Measurements from ENCODE around the gene PPP1R7.

The PPP1R7 gene

DNA sequence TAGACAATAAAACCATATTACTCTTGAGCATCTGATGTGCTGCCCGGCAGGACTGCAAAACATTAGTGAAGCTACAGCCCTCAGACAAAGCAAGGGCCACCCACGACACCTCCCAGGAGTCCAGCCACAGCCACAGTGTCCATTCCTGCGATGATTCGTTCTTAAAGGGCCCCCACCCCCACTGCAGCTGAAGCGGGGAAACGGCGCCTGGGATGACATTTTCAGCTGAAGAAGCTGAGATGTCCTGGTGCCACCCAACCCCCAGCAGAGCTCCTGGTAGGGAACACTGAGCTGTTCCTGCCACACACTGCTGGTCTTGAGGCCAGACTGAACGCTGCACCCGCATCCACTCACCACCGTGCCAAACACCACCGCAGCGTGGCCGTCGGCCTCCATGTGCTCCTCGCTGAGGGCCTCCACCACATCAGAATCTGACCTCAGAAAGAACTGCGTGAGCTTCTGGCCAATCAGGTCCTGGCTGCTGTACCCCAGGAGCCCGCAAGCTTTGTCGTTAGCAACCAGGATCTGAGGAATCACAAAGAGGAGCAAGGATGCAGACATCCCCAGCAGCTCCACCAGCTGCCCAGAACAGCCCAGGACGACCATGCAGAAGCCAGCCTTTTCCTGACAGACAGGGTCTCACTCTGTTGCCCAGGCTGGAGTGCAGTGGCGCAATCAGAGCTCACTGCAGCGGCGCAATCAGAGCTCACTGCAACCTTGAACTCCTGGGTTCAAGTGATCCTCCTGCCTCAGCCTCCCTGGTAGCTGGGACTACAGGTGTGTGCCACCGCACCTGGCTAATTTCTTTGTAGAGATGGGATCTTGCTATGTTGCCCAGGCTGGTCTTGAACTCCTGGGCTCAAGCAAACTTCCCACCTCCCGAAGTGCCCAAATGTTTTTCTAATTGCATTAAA, 10.5 kb upstream of the PPP1R7 start:
- DNase-seq (ENCODE audit: low read depth) = no peak

DNA sequence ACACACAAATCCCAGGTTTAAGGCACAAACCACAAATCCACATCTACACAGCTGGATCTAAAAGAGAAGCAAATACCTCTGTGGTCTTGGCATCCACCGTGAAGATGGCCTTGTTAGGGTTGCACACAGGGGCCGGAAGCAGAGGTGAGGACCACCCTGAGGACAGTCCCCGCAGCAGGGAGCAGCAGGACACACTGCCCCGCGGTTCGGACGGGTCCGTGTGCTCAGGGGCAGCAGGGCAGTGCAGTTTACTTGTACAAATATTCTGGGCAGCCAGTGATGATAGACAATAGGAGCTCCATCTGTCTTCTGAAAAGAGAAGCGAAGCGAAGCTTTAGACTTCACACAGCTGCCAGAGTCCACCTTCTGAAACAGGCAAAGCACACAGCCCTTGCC, 9.8 kb upstream of the PPP1R7 start:
- no peak for DNase-seq (ENCODE audit: low read depth)

DNA sequence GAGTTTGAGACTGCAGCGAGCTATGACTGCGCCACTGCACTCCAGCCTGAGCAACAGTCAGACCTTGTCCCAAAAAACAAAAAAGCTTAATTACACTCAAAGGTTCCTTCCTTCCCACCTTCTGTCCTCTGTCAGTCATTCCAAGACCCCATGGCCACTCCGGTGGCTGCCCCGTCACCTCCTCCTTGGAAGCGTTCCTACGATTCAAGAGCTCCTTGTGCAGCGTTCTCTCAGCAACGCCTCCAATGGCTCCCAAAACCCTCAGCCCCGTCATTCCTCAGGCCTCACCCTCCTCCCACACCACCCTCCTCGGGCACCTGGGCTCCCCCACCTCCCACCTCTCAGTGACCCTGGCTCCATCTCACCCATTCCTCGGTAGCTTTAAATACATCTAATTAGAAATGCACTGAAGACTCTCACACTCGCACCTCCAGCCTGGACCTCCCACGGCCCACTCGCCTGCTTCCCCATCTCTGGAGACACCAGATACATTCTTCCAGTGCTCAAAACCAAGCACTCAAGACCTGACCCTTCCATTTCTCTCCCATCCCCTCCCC, 9.0 kb upstream of the PPP1R7 start:
- no peak for DNase-seq (ENCODE audit: low read depth)

DNA sequence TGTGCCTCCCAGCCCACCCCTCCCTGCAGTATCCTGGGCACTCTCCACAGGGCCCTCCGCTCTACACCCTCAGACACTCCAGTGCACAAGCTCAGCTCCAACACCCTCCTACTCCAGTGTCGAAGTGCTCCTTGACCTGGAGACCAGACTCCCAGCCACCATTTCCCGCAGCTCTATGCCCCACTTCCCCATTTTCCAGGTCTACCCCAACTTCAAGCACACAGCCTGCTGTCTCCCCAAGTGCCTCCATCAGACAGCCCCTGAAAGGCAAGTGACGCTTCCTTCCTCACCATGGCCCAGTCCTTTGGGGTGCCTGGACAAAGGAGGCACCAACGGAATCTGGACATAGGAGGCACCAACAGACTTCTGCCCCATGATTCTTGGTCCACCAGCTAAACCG, 8.2 kb upstream of the PPP1R7 start:
- DNase-seq (ENCODE audit: low read depth) = no peak

DNA sequence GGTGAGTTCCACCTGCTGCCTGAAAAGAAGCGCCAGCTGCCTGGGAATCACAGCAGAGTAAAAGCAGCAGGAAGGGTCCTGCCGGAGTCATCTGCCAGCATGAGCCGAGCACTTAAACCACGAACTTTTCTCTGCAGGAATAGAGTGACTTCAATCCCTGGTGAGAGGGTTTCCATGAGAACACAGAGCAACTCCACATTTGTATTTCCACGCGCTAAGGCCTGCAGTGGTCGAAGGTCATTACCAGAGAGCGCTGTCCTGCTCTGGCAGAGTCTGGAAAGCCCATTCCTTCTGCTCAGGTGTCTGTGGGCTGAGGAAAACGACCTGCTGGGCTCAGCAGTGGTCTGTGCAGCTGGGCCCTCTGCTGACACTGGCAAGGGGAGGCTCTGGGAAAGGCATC, 7.7 kb upstream of the PPP1R7 start:
- DNase-seq (ENCODE audit: low read depth) = no peak

DNA sequence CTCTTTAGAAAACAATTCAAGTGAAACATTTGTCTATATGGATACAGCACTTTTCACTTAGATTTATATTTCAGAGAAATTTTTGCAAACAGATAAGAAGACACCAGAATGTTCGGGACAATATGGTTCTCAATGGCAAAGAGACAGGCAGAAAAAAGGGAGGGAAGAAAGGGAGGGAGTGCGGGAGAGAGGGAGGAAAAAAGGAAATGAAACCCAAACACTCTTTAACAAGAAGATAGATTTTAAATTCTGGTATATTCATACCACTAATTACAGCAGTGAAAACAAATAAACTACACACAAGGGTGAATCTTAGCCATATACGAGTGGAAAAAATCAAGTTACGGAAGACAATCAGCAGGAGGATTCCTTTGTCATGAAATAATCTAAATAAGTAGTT, 4.0 kb upstream of the PPP1R7 start:
- DNase-seq (ENCODE audit: low read depth) = no peak

DNA sequence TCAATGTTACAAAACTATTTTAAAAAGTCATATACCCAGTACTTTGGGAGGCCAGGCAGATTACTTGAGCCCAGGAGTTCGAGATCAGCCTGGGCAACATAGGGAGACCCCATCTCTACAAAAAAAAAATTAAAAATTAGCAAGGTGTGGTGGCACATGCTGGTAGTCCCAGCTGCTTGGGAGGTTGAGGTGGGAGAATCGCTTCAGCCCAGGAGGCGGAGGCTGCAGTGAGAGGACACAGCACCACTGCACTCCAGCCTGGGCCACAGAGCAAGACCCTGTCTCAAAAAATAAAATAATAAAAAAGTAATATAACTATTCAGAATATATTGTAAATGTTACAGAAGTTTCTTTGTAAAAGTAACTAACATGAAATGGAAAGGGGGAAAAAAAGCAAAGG, 2.9 kb upstream of the PPP1R7 start:
- no peak for DNase-seq (ENCODE audit: low read depth)

DNA sequence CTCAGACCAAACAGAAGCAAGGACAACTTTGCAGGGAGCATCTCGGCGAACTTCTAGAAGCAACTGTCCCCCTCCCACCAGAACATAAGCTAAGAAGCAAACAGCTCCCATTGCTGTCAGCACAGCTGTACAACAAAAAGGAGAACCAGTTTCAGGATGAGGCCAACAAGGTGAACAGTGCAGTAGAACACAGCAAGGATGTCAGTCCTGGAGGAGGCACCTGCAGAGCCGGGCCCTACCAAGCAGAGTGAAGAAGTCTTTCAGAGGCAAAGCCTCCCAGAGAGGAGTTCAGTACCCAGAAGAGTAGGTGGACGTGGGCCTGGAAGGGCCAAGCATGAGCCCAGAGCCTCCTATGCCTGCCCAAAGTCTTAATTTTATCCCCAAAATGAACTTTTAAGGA, 2.0 kb upstream of the PPP1R7 start:
- DNase-seq (ENCODE audit: low read depth) = no peak

DNA sequence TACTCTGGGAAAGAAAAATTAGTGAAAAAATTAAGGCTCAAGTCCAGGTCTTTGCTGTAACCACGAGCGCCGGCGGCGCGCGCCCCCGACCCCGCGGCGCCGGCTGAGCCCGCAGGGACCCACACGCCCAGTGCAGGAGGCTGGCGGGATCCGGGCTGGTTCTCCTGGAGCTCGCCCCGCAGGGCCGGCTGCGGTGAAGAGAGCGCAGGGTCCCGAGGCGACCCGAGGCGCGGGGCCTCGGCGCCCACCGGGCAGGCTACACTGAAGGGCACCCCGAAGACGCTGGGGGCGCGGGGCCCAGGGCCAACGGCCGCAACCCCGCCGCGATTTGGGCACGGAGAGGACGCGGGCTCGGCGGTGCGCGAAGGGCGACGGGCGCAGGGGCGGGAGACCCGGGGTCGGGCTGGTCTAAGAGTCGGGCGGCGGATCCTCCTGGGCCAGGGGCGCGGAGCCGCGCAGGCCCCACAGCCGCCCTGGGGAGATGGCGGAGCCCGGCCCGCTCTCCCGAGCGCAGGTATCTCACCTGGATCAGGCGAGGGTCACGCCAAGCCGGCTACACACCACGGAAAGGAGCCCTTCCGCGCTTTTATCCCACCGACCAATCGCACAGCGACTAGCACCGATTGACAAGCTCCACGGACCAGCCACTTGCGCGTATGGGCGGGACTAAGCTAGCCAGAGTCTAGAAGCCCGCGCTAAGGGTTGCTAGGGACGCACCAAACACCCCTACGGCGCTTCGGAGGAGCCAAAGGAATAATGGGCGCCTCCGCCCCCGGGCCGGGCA, 1.2 kb upstream of the PPP1R7 start, which contains the start of gene PASK:
Gene PASK, minus strand, starts transcription at position 582 of the 784 bp plus-strand sequence. CDS start 6,440 bp downstream, outside the sequence.
- DNase-seq (ENCODE audit: low read depth) = peak; percentile 68

DNA sequence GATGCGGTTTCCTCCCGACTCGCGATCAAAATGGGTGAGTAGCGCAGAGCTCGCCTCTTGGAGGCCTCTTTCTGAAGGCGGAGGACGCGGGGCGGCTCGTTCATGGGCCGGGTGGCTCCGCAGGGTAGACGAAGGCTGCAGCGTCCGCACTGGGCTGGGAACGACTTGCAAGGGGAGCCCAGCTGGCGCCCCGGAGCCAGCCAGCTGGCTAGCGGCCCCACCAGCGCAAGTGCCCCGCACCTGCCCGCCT, 667 bp upstream of the PPP1R7 start:
- no peak for DNase-seq (ENCODE audit: low read depth)

DNA sequence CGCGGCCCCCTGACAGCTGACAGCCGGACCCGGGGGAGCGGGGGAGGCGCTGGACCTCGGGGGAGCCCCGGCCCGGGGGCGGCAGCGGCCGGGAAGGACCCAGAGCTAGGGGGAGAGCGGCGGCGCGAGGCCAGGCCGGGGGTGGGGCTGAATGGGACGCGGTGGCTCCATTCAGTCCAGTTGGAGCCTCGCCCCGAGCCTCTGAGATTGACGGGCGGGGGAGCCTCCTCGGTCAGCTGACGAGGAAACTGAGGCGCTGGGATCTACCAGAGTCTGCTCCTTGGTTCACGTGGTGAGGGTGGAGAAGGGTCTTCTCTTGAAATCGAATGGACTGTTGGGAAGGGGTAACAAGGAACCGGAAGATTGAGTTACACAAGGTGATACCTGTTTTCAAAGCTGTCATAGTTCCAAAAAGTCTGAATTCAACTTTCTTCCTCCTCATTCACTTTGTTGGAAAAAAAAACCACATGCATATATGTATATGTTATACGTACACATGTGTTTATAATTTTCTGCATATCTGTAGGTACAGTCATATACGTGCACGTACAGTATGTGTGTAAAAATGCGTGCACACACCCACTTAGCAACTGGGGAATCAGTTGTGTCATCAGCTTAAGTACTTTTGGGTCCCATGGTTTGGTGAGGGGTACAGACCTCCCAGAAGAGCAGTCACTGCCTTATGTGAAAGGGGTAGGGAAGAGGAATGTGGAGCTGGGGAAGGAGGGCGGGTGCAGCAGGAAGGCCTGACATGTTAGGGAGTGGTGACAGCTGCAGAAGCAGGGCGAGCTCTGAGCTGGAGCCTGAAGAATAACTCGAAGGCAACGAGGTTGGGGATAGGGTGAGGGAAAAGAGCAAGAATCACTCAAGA, 628 bp downstream of the PPP1R7 start:
- DNase-seq (ENCODE audit: low read depth) = no peak

DNA sequence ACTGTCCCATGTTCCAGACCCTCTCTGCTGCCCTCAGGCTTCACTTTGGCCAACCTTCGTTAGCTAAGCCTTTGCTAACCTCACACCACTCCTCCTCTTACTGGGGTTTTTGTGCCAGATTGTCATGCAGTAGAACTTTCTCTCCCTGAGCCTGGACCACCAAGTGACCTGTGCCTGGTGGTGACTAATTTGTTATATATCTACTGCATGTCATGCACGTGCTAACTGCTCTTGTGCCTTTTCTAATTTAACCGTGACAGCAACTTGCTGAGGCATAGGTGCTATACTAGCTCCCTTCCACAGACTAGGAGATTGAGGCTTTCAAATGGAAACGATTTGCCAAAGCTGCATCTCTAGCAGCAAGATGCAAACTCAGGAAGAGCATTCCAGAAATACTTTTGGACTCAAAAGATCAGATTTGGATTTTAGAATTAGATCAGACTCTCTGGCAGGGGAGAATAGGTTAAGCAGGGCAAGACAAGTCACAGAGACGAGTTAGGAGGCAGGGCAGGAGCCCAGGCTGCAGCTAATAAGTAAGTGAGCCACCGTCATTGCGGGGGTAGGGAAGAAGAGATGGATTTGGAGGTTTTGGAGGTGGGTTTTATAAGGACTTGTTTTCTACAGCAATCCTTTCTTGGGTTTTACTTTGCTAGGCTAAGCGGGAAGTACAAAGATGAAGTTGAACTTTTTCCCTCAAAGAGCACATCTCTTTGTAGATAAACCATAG, 1.8 kb downstream of the PPP1R7 start:
- DNase-seq (ENCODE audit: low read depth) = no peak

DNA sequence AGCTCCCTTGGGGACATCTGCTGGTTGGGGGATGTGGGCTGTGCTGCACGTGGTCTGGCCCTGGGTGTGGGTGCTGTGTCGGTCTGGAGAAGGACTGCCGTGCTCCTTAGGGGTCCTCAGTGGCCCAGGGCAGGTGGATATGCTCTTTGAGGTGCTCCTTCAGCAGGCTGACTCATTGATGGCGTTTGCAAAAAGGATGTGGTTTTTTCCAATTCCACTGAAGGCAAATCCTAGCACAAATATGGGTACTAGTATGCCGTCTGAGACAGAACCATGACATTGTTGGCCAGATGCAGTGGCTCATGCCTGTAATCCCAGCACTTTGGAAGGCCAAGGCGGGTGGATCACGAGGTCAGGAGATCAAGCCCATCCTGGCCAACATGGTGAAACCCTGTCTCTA, 3.3 kb downstream of the PPP1R7 start:
- no peak for DNase-seq (ENCODE audit: low read depth)

DNA sequence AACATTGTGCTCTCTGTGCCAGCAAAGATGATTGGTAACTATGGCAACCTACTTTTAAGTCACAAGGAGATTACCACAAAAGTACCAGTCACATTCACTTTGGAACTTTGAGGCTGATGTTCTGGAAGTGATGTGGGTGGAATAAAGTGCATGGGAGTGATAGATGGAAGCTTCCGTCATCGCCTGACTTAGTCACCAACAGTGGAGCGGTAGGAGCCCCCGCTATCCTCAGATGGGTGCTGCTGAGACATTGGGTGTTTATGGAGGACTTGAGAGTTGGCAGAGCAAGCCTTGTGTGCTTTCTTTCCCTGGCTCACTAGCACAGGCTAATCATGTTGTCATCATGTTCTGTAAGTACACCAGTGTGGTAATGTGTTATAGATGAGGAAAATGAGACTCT, 4.6 kb downstream of the PPP1R7 start:
- DNase-seq (ENCODE audit: low read depth) = no peak

DNA sequence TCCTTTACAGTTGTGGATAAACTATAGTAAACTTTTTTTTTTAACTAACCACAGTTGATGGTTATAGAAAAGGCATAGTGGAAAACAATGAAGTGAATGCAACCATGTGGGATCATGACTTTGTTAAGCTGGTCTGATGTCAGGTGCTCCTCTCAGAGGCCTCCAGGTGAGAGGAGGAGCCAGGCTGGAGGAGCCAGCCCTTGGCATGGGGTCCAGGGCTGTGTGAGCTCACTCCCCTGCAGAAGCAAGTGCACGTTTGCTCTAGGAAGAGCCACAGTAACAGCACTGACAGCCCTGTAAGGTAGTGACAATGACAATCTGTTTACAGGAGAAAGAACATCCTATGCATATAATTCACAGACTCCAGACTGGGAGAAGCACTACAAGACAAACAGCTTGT, 5.7 kb downstream of the PPP1R7 start:
- no peak for DNase-seq (ENCODE audit: low read depth)

DNA sequence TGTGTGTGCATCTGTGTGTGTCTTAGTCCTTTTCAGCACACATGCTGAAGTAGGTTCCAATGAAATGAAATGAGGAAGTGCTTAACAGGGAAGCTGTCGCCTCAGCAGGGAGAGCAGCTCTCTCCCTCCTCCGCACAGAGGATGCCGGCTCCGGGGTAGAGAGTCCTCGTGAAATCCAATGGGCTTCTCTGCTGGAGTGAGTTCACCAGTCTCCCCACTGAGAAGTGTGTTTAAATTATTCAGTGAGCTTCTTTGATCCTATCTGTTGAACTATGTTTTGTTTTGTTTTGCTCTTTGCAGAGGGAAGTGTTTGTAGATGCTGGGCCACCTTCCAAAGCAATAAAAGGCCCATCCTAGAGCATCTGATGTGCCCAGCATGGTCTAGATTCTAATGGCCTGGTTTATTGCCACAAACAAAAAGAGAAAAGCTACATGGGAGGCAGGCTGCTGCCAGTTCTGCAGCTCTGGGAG, 6.7 kb downstream of the PPP1R7 start:
- DNase-seq (ENCODE audit: low read depth) = no peak

DNA sequence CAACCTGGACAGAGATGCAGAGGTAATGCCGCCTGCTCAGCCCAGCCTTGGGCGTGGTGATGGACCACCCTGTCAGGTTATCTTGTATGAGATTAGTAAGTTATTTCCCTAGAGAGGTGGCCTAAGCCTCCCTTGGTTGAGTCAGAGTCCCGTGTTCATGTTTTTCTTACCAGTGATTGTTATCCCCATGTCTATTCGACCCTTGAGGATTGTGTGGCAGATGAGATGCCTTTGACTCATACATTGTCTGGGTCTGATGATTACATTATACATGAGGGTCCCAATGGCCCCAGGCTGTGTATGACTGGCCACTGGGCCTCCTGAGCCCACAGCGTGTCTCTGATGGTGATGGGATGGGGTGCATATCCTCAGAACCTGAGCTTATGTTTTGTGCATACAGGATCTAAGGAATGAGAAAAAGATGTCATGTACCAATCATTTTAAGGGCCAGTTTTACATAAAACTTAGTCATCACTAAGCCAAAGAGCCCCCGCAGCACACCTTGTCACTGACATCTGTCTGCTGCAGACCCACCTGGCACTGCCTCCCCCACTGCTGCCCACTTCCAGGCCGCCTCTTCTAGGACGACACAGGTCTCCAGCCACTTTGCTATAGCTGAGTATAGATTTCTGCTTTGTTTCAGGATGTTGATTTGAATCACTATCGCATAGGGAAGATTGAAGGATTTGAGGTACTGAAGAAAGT, 7.7 kb downstream of the PPP1R7 start:
- DNase-seq (ENCODE audit: low read depth) = no peak

DNA sequence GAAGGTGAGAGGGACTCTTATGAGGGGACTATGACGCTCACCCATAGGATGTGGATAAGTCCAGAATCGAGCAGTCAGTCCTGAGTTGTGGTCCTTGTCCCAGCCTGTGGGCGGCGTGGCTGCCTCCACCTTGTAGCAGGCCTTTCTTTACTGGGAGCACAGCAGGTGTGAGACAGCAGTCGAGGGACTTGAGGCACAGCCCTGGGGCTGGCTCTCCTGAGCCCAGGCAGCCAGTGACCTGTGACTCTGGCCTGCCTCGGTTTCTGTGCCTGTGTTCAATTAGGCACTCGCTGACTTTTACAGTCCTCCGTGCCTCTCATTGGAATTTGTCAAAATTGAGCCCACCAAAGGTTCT, 8.3 kb downstream of the PPP1R7 start:
- DNase-seq (ENCODE audit: low read depth) = no peak

DNA sequence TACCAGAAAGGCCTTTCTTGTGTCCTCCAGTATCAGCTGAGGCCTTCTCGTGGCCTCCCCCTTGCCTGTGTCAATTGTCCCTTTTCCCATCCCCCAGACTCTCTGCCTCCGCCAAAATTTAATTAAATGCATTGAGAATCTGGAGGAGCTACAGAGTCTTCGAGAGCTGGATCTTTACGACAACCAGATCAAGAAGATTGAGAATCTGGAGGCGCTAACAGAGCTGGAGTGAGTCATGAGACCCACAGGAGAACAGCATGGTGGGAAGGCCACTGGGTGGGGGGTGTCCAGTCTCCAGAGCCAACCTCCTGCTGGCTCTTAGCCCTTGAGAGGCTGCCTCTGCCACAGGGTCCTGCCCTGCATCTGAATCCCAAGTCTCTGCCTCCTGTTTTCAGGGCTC, 8.8 kb downstream of the PPP1R7 start:
- DNase-seq (ENCODE audit: low read depth) = no peak

DNA sequence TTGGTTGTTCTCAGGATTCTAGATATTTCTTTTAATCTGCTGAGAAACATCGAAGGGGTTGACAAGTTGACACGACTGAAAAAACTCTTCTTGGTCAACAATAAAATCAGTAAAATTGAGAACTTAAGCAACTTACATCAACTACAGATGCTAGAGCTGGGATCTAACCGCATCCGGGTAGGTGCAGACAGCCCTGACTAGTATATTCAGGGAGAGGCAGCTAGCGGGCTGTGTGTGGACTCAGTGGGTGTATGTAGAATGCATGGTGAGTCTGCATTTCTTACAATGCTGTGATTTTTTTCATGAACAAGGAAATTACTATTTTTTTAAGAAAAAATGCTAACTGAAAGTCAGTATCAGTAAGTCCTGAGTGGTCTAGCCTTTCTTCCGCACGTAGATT, 10.1 kb downstream of the PPP1R7 start:
- no peak for DNase-seq (ENCODE audit: low read depth)

Data from CMK (cell line).